Endothelial cell of umbilical vein (primary cell): Measurements from ENCODE around the gene ELF4. TPM values are rescaled to one million over a fixed set of nuclear protein-coding genes. Genes with fewer than 3 reads are reported as not detected.

Experiments
- BruUV-seq: library from RNA; stranded (reverse); fragments of 400-500 nt; replicated peaks from 2 replicates; lab custom pipeline; 2021; lab: Mats Ljungman, UMichigan
- CTCF ChIA-PET: fragments of 300-600, 350-600 bp; sonication (Branson Sonifier 250); formaldehyde crosslinking; loops from one replicate; lab custom pipeline; 2021; ENCODE audit warnings: antibody characterized with exemption, inconsistent platforms; lab: Charles Lee
- POLR2A ChIA-PET: fragments of 300-600, 350-600 bp; sonication (Branson Sonifier 250); formaldehyde crosslinking; loops from one replicate; lab custom pipeline; 2021; ENCODE audit warnings: antibody characterized with exemption, inconsistent platforms; lab: Charles Lee
- DNase-seq: peaks from one replicate; pipeline ENCODE4 v3.0.0-alpha.2; 2011; ENCODE audit warnings: low read depth, low spot score
- FAIRE-seq: peaks from 2 replicates; lab custom pipeline; 2011; peaks lifted over from hg19 to GRCh38; lab: Jason Lieb, UNC
- H2AFZ ChIP-seq: 2 replicates; pipeline ENCODE4 v1.6.0; 2012; ENCODE audit warnings: low read depth, low read length, control low read depth, inconsistent platforms
- H3K27ac ChIP-seq: 2 replicates; pipeline ENCODE4 v1.5.1; 2011; ENCODE audit warnings: low read depth, mild to moderate bottlenecking, control low read depth, low read length, moderate library complexity; ENCODE audit not compliant: insufficient read depth
- H3K27me3 ChIP-seq, 2 experiments: 2 replicates each; pipeline versions ENCODE4 v1.6.0 to v1.6.1; 2011; ENCODE audit warnings: low read length in 2 of 2, mixed read lengths in 1 of 2; ENCODE audit not compliant: control insufficient read depth in 2 of 2, insufficient read depth in 2 of 2
- H3K36me3 ChIP-seq, 2 experiments: 2 replicates in 1 of 2; 3 replicates in 1 of 2; pipeline ENCODE4 v1.5.1; 2011; ENCODE audit warnings: low read length in 2 of 2, mild to moderate bottlenecking in 1 of 2, moderate library complexity in 1 of 2; ENCODE audit not compliant: control insufficient read depth in 2 of 2, insufficient read depth in 2 of 2; ENCODE audit errors: extremely low read depth in 1 of 2
- H3K4me1 ChIP-seq: 3 replicates; pipeline ENCODE4 v1.5.1; 2011; ENCODE audit warnings: mild to moderate bottlenecking, low read length; ENCODE audit not compliant: control insufficient read depth, insufficient read depth; ENCODE audit errors: extremely low read depth
- H3K4me2 ChIP-seq: 2 replicates; pipeline ENCODE4 v1.6.1; 2011; ENCODE audit warnings: low read length, control low read depth, mixed read lengths; ENCODE audit not compliant: insufficient read depth
- H3K4me3 ChIP-seq, 3 experiments: fragments of 200-600 bp in 1 of 3; sonication (generic), shearing (Covaris generic) in 1 of 3; replicated peaks in 1 of 3; 2 replicates each; pipeline ENCODE4 v1.5.1; 2011 to 2016; ENCODE audit warnings: control low read depth in 3 of 3, low read length in 3 of 3, mild to moderate bottlenecking in 2 of 3, inconsistent platforms in 1 of 3, low read depth in 1 of 3, moderate library complexity in 1 of 3; ENCODE audit not compliant: insufficient read depth in 1 of 3
- H3K79me2 ChIP-seq: 2 replicates; pipeline ENCODE4 v1.6.0; 2012; ENCODE audit warnings: low read length, inconsistent platforms; ENCODE audit not compliant: control insufficient read depth, insufficient read depth
- H3K9ac ChIP-seq: replicated peaks from 2 replicates; pipeline ENCODE3; 2011; ENCODE audit warnings: low read length, control low read depth; ENCODE audit not compliant: insufficient read depth; ENCODE audit errors: extremely low read depth
- H3K9me1 ChIP-seq: replicated peaks from 3 replicates; pipeline ENCODE4 v1.6.0; 2011; ENCODE audit warnings: mild to moderate bottlenecking, low read length; ENCODE audit not compliant: control insufficient read depth, insufficient read depth; ENCODE audit errors: extremely low read depth
- H3K9me3 ChIP-seq: replicated peaks from 2 replicates; pipeline ENCODE4 v1.5.1; 2012; ENCODE audit warnings: low read length, inconsistent platforms; ENCODE audit not compliant: control insufficient read depth, insufficient read depth
- H4K20me1 ChIP-seq: replicated peaks from 2 replicates; pipeline ENCODE3; 2011; ENCODE audit warnings: mild to moderate bottlenecking, low read length; ENCODE audit not compliant: control insufficient read depth, insufficient read depth; ENCODE audit errors: extremely low read depth
- EZH2 ChIP-seq: IDR thresholded peaks from 2 replicates; pipeline ENCODE4 v1.6.1; 2012; ENCODE audit warnings: borderline replicate concordance, low read depth, mild to moderate bottlenecking, moderate library complexity, low read length, inconsistent platforms; ENCODE audit not compliant: severe bottlenecking
- FOS ChIP-seq: IDR thresholded peaks from 2 replicates; pipeline ENCODE4 v1.6.1; 2011; ENCODE audit warnings: mild to moderate bottlenecking, low read length, moderate library complexity, borderline replicate concordance; ENCODE audit not compliant: insufficient read depth
- GATA2 ChIP-seq: IDR thresholded peaks from 2 replicates; pipeline ENCODE4 v1.7.0; 2011; ENCODE audit warnings: low read depth, mild to moderate bottlenecking, moderate library complexity, mixed read lengths, low read length; ENCODE audit not compliant: insufficient read length, insufficient read depth
- JUN ChIP-seq: IDR thresholded peaks from 2 replicates; pipeline ENCODE4 v1.6.1; 2011; ENCODE audit warnings: borderline replicate concordance, low read depth; ENCODE audit not compliant: insufficient read length, insufficient read depth
- MYC ChIP-seq: IDR thresholded peaks from one replicate; pipeline ENCODE4 v1.6.1; 2011; ENCODE audit warnings: mild to moderate bottlenecking, low read depth, low read length
- POLR2A ChIP-seq: IDR thresholded peaks from 2 replicates; pipeline ENCODE4 v1.6.1; 2012; ENCODE audit warnings: low read depth, mild to moderate bottlenecking, control low read depth, low read length
- POLR2AphosphoS5 ChIP-seq: IDR thresholded peaks from 2 replicates; pipeline ENCODE4 v1.6.1; 2012; ENCODE audit warnings: low read depth, mild to moderate bottlenecking, control low read depth, low read length, moderate library complexity; ENCODE audit not compliant: insufficient read depth
- dilution Hi-C: fragments of 300-500 bp; cut with MboI; formaldehyde crosslinking; loops from one replicate; pipeline ENCODE4 v1.15.0; 2019; ENCODE audit warnings: low sequenced_read_pairs; ENCODE audit not compliant: extremely low pct_ligation_motif_present
- intact Hi-C: fragments of 100-400 bp; cut with micrococcal nuclease; formaldehyde crosslinking; loops from one replicate; pipeline ENCODE4 v1.10.0; 2022
- polyA plus RNA-seq, 4 experiments: library from polyadenylated mRNA; depleted of rRNA in 3 of 4; stranded (reverse) in 3 of 4; unstranded in 1 of 4; fragments of >200 nt; gene quantifications; 2 replicates each; pipeline versions ENCODE4 v1.2.1 to v1.2.3, GENCODE V29; 2011 to 2012; ENCODE audit warnings: missing spikeins in 1 of 4
- total RNA-seq: library from RNA; stranded (reverse); gene quantifications from 2 replicates; pipeline ENCODE4 v1.2.3, GENCODE V29; 2021
- TF ChIP-seq, protein P1 (sequence below): IDR thresholded peaks from 2 replicates; pipeline ENCODE4 v1.6.1; 2011; ENCODE audit not compliant: insufficient read depth, insufficient read length
- TF ChIP-seq, protein P2 (sequence below), 2 donors: IDR thresholded peaks; 1 replicate in 1 of 2; 2 replicates in 1 of 2; pipeline ENCODE4 v1.5.1; 2011; ENCODE audit warnings: low read length in 2 of 2, mild to moderate bottlenecking in 2 of 2, moderate library complexity in 2 of 2, control low read depth in 1 of 2, inconsistent platforms in 1 of 2, low read depth in 1 of 2; ENCODE audit not compliant: insufficient read depth in 1 of 2; ENCODE audit errors: extremely low read depth in 1 of 2

ELF4 gene
- total and polyA plus RNA-seq, 2 donors (not counting 3 experiments of a cell fraction or from before 2014, with no cell fraction given) = 31.9 to 33.4 TPM

DNA sequence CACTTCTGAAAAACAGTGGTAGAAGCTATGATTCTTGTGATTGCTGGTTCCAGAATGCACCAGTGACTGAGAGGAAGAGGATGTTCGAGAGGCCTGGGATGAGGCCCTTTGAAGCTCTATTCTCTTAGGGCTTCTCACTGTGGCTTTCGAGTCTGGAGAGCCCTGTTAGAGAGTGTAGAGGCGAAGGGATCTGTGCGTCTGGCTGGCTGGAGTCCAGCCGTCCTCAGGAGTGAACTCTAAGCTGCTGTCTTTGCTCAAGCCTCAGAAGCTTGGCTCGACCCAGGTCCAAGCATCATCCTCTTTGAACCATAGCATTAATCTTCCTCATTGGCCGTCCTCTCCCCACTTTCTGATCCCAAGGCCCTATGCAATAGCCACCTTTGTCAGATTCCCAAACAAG, 51.6 kb downstream of the ELF4 start:
- no peak overlapping the region for H2AFZ ChIP-seq
- no peaks in the 10 kb centered on the region for H3K9me3 ChIP-seq
- H3K4me1 ChIP-seq = peaks cover 7% of the 10 kb centered on the region
- no peaks in the 10 kb centered on the region for H3K9me1 ChIP-seq
- intact Hi-C loops (no loop called here), dilution Hi-C loops (no loop called here)
- no peak overlapping the region for H3K4me2 ChIP-seq
- POLR2A ChIA-PET = no interaction called here
- BruUV-seq = no TSS peak
- DNase-seq = no peak
- H4K20me1 ChIP-seq = no peaks in the 10 kb centered on the region
- H3K9ac ChIP-seq = no peak overlapping the region
- no peaks in the 10 kb centered on the region for H3K36me3 ChIP-seq
- no peak overlapping the region for H3K27ac ChIP-seq
- H3K27me3 ChIP-seq = no peaks in the 10 kb centered on the region
- no peak for TF ChIP-seq POLR2AphosphoS5
- TF ChIP-seq, protein P1, sequence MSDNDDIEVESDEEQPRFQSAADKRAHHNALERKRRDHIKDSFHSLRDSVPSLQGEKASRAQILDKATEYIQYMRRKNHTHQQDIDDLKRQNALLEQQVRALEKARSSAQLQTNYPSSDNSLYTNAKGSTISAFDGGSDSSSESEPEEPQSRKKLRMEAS = no peak
- no peak for TF ChIP-seq FOS
- TF ChIP-seq EZH2 = no peak
- no peak for TF ChIP-seq POLR2A
- no peak for TF ChIP-seq GATA2
- TF ChIP-seq MYC = no peak
- no peak for TF ChIP-seq JUN
- TF ChIP-seq, protein P2, sequence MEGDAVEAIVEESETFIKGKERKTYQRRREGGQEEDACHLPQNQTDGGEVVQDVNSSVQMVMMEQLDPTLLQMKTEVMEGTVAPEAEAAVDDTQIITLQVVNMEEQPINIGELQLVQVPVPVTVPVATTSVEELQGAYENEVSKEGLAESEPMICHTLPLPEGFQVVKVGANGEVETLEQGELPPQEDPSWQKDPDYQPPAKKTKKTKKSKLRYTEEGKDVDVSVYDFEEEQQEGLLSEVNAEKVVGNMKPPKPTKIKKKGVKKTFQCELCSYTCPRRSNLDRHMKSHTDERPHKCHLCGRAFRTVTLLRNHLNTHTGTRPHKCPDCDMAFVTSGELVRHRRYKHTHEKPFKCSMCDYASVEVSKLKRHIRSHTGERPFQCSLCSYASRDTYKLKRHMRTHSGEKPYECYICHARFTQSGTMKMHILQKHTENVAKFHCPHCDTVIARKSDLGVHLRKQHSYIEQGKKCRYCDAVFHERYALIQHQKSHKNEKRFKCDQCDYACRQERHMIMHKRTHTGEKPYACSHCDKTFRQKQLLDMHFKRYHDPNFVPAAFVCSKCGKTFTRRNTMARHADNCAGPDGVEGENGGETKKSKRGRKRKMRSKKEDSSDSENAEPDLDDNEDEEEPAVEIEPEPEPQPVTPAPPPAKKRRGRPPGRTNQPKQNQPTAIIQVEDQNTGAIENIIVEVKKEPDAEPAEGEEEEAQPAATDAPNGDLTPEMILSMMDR (IDR thresholded peaks at IDR 0.05; ENCODE audit: extremely low read depth in 1 of 2, insufficient read depth in 1 of 2, low read depth in 1 of 2, low read length in 2 of 2) = no peak
- H3K79me2 ChIP-seq = no peaks in the 10 kb centered on the region
- no peak overlapping the region for H3K4me3 ChIP-seq
- FAIRE-seq = no peak
- CTCF ChIA-PET = interaction anchor here (1.1 to 1.5 kb wide), 2 partner anchors 30 to 133 kb away, joined by 4 to 5 read pairs; no protein-coding TSS in a partner anchor
